ENCODE measurements around the gene TIAM1.

- TF ChIP-seq CTCF (IDR thresholded peaks at IDR 0.05 in 4 of 5, conservative IDR thresholded peaks at IDR 0.05 in 1 of 5) (no peak), POLR2A (IDR thresholded peaks at IDR 0.05) (no peak)
Observed at GRCh38 chr21:31236528-31236927, 107.5 kb downstream of the TIAM1 start.

Measured in gastrocnemius medialis (tissue), 4 donors.